Lower leg skin (tissue), 3 donors: ENCODE data around the gene REEP6.

ENCODE experiments used
- POLR2A ChIP-seq, 2 donors: fragments of 450-650 bp; IDR thresholded peaks; one replicate each; pipeline ENCODE4 v1.6.1; 2016 to 2017; ENCODE audit warnings: antibody characterized with exemption in 2 of 2, mild to moderate bottlenecking in 1 of 2, moderate library complexity in 1 of 2
- TF ChIP-seq, protein P1 (sequence below), 3 donors: fragments of 450-650 bp; IDR thresholded peaks; one replicate each; pipeline ENCODE4 v1.5.1; 2016; ENCODE audit warnings: antibody characterized with exemption in 3 of 3, mild to moderate bottlenecking in 3 of 3, moderate library complexity in 2 of 3

DNA sequence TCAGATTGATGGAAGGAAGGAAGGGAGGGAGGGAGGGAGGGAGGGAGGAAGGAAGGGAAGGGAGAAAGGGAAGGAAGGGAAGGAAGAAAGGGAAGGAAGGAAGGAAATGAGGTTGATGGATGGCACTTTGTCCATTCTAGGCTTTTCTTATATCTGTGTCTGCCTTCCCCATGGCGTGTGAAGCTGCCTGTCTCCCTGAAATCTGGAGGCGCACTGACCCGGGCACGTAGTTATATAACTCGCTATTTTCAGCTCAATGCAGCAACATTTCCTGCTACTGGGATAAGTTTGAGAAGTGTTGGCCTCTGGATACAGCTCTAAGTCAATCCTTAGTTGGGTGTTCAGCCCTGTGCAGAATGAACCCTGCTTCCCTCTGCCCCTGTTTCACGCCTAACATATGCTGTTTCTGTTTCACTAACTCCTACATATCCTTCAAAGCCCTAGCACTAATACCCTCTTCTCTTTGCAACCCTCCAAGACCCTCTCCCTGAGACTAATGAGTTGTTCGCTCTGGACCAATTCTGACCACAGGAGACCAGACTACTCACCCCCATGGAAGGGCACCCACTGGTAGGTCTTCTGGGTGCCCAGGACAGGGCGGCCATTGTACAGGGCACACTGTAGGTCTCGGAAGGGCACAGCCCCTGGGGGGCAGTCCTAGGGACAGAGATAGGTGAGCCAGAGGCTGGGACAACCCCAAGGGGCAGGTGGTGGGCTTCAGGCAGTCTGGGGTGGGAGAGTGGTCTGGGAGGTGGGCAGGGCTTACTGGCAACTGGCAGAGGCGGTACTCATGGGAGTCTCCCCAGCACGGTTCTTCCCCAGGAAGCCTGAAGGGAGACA is 18.8 kb downstream of the REEP6 start:
- TF ChIP-seq, protein P1, sequence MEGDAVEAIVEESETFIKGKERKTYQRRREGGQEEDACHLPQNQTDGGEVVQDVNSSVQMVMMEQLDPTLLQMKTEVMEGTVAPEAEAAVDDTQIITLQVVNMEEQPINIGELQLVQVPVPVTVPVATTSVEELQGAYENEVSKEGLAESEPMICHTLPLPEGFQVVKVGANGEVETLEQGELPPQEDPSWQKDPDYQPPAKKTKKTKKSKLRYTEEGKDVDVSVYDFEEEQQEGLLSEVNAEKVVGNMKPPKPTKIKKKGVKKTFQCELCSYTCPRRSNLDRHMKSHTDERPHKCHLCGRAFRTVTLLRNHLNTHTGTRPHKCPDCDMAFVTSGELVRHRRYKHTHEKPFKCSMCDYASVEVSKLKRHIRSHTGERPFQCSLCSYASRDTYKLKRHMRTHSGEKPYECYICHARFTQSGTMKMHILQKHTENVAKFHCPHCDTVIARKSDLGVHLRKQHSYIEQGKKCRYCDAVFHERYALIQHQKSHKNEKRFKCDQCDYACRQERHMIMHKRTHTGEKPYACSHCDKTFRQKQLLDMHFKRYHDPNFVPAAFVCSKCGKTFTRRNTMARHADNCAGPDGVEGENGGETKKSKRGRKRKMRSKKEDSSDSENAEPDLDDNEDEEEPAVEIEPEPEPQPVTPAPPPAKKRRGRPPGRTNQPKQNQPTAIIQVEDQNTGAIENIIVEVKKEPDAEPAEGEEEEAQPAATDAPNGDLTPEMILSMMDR (IDR thresholded peaks at IDR 0.05) = no peak
- TF ChIP-seq POLR2A (IDR thresholded peaks at IDR 0.05) = no peak
